Stimulated activated CD4-positive, alpha-beta T cell treated with anti-CD3 and anti-CD28 coated beads, Interleukin-15, amount 100 ng/mL, for 48 hours (primary cell): ENCODE data around the gene RASSF7.

Experiments
- DNase-seq, 2 donors: peaks; one replicate each; pipeline ENCODE4 v3.0.0-alpha.2; 2020; ENCODE audit warnings: low read depth in 2 of 2

Gene RASSF7

GRCh38 chr11:551596-551995 lies 9.2 kb upstream of the RASSF7 start:
- no peak for DNase-seq

- no peak for DNase-seq
These were observed 7.4 kb upstream of the RASSF7 start for GRCh38 chr11:553083-553987.

DNA sequence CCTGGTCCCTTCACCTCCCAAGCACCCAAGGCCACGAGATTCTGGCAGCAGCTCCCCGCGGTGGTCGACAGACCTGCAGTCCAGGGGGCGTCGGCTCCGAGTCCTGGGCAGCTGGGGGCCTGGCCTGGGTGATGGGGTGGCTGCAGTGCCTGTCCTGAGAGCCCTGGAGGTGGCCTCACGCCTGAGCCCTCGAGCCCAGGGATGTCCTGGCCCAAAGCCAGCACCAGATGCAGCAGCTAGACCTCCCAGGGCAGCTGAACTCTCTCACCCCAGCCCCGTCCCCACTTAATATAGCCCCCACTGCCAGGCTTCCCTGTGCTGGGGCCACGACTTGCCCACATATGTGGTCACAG lies 6.8 kb upstream of the RASSF7 start:
- no peak for DNase-seq

DNA sequence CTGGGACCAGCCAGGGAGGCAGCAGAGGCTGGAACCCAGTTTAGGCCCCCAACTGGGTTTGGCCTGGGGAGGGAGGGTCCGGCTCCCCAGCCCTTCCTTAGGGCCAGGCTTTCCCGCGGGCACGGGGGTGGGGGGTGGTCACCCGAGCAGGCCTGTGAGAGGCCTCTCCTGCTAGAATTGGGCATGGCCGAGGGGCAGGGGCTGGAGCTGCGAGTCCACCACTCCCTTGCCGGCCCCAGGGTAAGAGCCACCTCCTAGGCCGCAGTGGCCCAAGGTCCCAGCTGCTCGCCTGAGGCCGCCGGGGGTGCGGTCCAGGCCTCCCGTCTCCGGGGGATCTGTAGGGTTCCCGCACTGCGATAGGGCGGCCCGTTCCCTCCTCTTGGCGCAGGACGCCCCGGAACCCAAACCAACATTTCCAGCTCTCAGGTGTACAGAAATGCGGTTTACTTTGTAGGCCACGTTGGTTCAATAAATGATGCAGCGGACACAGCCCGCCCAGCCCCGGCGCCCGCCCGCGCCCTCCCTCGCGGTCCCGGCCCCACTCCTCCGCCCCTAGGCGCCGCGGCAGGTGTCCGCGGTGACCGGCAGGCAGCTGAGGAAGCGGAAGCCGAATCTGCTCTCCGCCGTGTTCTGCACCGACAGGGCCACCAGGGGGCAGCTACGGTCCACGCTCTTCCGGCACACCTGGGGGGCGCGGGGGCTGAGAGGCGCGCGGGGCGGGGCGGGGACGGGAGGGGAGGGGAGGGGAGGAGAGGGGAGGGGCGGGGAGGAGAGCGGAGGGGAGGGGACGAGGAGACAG lies 6.1 kb upstream of the RASSF7 start:
- DNase-seq = peak in 1 of 2 donors; percentile 74

GRCh38 chr11:555227-555779 lies 5.5 kb upstream of the RASSF7 start:
- no peak for DNase-seq

DNA sequence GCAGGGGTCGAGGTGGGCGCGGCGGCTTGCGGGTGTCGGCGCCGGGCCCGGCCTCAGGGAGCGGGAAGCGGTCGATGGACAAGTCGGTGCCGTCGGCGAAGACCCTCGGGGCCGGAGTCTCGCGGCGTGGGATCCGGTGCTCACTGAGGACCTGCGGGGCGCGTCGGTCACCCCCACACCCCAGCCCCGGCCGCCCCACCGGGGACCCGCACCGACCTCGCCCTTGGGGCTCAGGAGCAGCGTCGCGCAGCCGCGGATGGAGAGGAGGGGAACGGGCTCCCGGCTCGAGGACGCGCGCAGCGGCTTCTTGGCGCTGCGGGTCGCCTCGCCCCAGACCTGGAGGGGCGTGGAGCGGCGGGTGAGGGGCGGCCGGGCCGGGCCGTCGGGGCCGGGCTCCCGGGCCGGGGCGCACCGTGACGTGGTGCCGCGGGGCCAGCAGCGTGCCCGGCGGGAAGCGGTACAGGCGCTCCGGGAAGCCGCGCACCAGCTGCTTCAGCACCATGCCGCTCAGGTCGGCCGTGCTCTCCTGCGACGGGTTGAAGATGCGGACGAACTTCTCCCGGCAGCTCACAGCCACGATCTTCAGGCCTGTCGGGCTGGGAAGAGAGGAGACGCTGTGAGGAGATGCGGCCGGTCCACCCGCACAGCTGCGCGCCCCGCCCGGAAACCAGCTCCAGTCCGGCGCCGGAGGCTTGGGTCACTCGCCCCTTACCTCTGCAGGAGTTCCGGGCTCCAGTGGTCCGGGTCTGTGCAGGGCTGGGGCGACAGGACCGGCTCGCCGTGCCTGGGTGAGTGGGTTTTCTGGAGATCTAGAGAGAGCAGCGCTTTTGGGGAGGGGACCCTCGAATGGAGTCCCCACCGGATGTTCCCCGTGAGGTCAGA lies 4.7 kb upstream of the RASSF7 start:
- DNase-seq = no peak

DNA sequence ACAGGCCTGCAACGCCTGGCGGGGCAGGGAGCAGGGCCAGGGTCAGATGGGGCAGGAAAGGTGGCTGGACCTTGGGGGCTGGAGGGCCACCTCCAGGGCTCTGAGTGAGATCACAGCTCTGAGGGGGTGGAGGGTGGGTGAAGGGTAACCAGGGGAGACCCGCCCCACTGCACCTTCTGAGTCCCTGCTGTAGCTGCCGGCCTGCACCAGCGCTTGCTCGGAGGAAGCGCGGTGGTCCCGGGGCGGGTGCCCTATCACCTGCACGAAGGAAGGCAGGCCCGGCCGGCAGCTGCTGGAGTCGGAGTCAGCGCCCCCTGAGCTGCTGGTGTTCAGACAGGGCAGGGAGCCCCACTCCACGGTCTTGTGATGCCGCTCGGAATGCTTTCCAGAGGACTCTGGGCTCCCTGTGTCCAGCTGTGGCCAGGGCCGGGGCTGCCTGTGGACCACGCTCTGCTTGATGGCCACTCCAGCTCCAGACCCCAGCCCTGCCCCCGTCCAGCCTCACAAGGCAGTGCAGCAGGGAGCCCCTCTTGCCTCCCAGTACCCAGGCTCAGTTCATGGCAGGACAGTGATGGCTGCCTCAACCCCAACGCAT lies 4.0 kb upstream of the RASSF7 start:
- DNase-seq = no peak

GRCh38 chr11:557328-558132 lies 3.2 kb upstream of the RASSF7 start:
- no peak for DNase-seq

DNA sequence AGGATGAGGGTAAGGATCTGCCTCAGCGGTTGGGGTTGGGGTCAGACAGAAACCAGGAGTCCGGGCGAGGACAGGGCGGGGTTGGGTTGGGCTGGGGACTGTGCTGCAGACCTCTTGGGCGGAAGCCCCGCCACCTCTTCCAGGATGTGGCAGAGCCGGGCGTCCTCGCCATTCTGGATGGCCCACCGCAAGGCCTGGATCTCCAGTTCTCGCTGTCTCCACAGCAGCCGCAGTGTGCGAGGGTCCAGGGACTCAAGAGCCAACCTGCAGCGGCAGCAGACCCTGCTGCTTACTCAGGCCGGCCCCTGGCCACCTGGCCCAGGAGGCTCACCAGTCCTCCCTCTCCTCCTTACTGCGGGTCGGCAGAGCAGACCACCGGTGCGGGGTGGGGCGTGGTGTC lies 2.3 kb upstream of the RASSF7 start:
- DNase-seq = no peak

DNA sequence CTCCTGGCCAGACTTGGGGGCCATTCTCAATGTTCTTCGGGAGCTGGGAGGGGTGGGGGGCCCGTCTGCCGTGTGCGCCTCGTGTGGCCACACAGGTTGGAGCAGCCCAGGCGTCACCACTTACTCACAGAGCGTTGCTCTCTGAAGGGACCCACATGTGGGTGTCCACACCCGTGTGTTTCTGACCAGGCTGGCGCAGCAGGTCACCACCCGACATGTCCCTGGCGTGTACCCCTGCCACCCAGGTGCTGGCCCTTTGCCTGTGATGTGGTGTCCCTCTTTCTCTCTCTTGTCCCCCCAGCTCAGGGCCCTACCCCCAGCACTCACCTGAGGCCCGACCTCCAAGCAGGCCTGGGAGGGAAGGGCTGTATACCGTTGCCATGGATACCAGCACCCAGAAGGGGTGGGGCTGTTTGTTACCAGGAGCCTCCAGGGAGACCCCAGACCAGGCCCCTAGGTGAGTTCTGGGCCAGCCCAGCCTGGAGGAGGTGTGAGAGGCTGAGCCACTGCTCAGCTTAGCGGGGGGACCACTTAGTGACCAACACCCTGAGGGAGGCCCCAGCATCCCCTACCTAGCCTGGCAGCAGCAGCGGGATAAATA lies 1.6 kb upstream of the RASSF7 start:
- DNase-seq = no peak

DNA sequence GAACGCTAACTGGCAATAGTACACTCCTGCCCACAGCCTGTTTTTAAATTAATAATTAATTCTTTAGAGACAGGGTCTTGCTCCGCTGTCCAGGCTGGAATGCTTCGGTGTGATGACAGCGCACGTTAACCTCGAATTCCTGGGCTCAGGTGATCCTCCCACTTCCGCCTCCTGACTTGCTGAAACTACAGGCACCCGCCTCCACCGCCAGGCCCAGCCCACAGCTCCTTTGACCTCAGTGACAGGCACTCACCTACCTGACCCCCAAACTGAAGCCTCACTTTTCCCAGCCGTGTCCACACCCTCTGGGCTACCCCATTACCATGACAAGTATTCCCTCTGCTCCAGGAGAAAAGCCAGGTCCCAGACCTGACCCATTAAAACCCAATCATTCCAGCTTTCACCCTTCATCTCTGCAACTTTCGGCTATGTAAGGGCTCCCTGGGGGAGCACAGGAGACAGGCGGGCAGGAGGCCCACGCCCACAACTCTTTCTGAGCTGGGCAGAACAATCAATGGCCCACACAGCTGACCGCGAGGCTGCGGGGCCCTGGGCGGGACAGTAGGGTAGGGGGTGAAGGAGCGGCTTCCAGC lies 962 bp upstream of the RASSF7 start:
- no peak for DNase-seq

- DNase-seq = no peak
These were observed 606 bp downstream of the RASSF7 start for GRCh38 chr11:561148-562003.

DNA sequence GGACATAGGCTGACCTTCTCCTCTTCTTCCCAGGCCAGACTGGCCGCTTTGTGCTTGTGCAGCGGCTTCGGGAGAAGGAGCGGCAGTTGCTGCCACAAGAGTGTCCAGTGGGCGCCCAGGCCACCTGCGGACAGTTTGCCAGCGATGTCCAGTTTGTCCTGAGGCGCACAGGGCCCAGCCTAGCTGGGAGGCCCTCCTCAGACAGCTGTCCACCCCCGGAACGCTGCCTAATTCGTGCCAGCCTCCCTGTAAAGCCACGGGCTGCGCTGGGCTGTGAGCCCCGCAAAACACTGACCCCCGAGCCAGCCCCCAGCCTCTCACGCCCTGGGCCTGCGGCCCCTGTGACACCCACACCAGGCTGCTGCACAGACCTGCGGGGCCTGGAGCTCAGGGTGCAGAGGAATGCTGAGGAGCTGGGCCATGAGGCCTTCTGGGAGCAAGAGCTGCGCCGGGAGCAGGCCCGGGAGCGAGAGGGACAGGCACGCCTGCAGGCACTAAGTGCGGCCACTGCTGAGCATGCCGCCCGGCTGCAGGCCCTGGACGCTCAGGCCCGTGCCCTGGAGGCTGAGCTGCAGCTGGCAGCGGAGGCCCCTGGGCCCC lies 1.4 kb downstream of the RASSF7 start:
- DNase-seq = no peak

DNA sequence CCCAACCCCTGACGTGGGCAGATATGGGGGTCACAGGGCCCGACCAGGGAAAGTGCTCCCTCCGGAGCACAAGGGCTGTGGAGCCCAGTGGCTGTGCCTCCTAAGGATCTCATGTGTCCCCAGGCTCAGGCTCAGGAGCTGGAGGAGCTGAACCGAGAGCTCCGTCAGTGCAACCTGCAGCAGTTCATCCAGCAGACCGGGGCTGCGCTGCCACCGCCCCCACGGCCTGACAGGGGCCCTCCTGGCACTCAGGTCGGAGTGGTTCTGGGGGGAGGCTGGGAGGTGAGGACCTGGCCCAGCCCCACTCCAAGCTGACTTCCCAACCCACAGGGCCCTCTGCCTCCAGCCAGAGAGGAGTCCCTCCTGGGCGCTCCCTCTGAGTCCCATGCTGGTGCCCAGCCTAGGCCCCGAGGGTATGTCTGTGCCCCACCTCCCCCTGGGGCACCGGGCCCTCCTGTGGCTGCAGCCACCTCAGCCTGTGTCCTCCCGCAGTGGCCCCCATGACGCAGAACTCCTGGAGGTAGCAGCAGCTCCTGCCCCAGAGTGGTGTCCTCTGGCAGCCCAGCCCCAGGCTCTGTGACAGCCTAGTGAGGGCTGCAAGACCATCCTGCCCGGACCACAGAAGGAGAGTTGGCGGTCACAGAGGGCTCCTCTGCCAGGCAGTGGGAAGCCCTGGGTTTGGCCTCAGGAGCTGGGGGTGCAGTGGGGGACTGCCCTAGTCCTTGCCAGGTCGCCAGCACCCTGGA lies 2.5 kb downstream of the RASSF7 start:
- DNase-seq = no peak

GRCh38 chr11:563812-564578 lies 3.2 kb downstream of the RASSF7 start:
- no peak for DNase-seq

DNA sequence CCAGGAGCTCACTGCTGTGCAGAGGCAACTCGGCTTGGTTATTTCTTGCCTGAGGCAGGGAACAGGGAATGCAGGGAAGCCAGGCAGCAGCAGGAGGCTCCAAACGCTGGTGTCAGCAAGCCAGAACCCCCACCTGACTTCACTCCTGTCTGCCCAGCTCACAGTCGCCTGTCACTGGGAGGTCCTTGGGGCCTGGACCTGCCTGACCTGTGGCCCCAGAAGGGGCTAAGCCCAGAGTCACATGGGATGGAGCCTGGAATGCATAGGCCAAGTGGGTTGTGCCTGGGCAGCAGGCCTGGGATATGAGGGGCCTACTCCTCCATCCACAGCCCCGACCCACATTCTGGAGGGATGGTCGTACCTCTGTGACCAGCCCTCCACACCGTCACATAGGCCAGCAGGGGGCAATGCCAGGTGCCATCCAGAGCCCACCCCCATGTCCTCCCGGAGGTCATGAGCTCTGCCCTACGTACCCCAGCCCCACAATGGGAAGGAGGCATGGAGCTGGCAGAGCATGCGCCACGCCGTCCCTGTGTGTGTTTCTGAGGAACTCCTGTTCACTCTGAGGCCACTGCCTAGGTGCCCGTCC lies 5.2 kb downstream of the RASSF7 start:
- DNase-seq = no peak
